Tibial artery (tissue), 4 donors: ENCODE measurements around the gene CSNK1G3.
"Not testable (repeated sequence)": the region's sequence is repeated elsewhere in the genome, so short reads cannot be mapped to it uniquely, and the experiment has no call there.

Experiments used
- DNase-seq, 2 donors: peaks; one replicate each; pipeline ENCODE4 v3.0.0-alpha.2; 2019
- H3K27ac ChIP-seq, 2 donors: fragments of 200-600 bp; sonication (generic) in 1 of 2; 1 replicate in 1 of 2; 2 replicates in 1 of 2; pipeline ENCODE4 v1.5.1; 2018 to 2019; ENCODE audit warnings: mild to moderate bottlenecking in 1 of 2
- H3K27me3 ChIP-seq, 2 donors: fragments of 200-600 bp; sonication (generic) in 1 of 2; one replicate each; pipeline versions ENCODE4 v1.5.1 to v1.6.0; 2016 to 2019
- H3K36me3 ChIP-seq, 3 donors: fragments of 200-600 bp; sonication (generic) in 2 of 3; one replicate each; pipeline ENCODE4 v1.5.1; 2016 to 2019; ENCODE audit warnings: mild to moderate bottlenecking in 2 of 3
- H3K4me1 ChIP-seq, 4 donors: fragments of 200-600 bp; sonication (generic) in 2 of 4; 1 replicate in 3 of 4; 2 replicates in 1 of 4; pipeline ENCODE4 v1.5.1; 2016 to 2019
- H3K4me3 ChIP-seq, 2 donors: fragments of 200-600 bp; sonication (generic) in 1 of 2; 1 replicate in 1 of 2; 2 replicates in 1 of 2; pipeline ENCODE4 v1.5.1; 2018 to 2019; ENCODE audit warnings: mild to moderate bottlenecking in 2 of 2
- H3K9me3 ChIP-seq, 3 donors: fragments of 200-600 bp; sonication (generic) in 1 of 3; one replicate each; pipeline ENCODE4 v1.5.1; 2016 to 2019
- CTCF ChIP-seq, 2 experiments: fragments of 200-600 bp in 1 of 2; fragments of 450-650 bp in 1 of 2; IDR thresholded peaks; one replicate each; pipeline ENCODE4 v1.5.1; 2017 to 2019; ENCODE audit warnings: antibody characterized with exemption in 2 of 2, mild to moderate bottlenecking in 1 of 2, moderate library complexity in 1 of 2
- intact Hi-C: fragments of 100-400 bp; cut with DNase I; formaldehyde crosslinking; loops from one replicate; pipeline ENCODE4 v1.15.0; 2023; ENCODE audit warnings: low total_unique reads

Gene CSNK1G3

GRCh38 chr5:123490974-123491373, 21.0 kb upstream of the CSNK1G3 start:
- no peak for TF ChIP-seq CTCF (IDR thresholded peaks at IDR 0.05)
- DNase-seq, result no peak
- Histone ChIP-seq H3K27me3 (no peaks in the 10 kb centered on the region), H3K4me1 (peaks cover 0 to 2% (median 0%) of the 10 kb centered on the region in 4 donors), H3K36me3 (no peaks in the 10 kb centered on the region), H3K27ac (no peak overlapping the region), H3K4me3 (no peak overlapping the region), H3K9me3 (no peaks in the 10 kb centered on the region)
- intact Hi-C loops, result no loop called here

GRCh38 chr5:123495211-123495610, 16.8 kb upstream of the CSNK1G3 start:
- H3K27ac ChIP-seq, H3K27me3 ChIP-seq, H3K9me3 ChIP-seq, DNase-seq, H3K36me3 ChIP-seq, intact Hi-C loops, H3K4me1 ChIP-seq, H3K4me3 ChIP-seq: not testable (repeated sequence)

- H3K4me1 ChIP-seq, result no peaks in the 10 kb centered on the region
- H3K4me3 ChIP-seq, result no peak overlapping the region
- intact Hi-C loops, result no loop called here
- DNase-seq, result no peak
- H3K9me3 ChIP-seq, result no peaks in the 10 kb centered on the region
- no peaks in the 10 kb centered on the region for H3K27me3 ChIP-seq
- no peaks in the 10 kb centered on the region for H3K36me3 ChIP-seq
- no peak for TF ChIP-seq CTCF (IDR thresholded peaks at IDR 0.05)
- no peak overlapping the region for H3K27ac ChIP-seq
These were observed 15.1 kb upstream of the CSNK1G3 start for GRCh38 chr5:123496892-123497291.

GRCh38 chr5:123500471-123500870, 11.5 kb upstream of the CSNK1G3 start:
- no peaks in the 10 kb centered on the region for H3K27me3 ChIP-seq
- no peak for DNase-seq
- no peaks in the 10 kb centered on the region for H3K9me3 ChIP-seq
- no peak overlapping the region for H3K4me3 ChIP-seq
- intact Hi-C loops, result no loop called here
- no peaks in the 10 kb centered on the region for H3K4me1 ChIP-seq
- H3K36me3 ChIP-seq, result no peaks in the 10 kb centered on the region
- no peak for TF ChIP-seq CTCF (IDR thresholded peaks at IDR 0.05)
- no peak overlapping the region for H3K27ac ChIP-seq

- Histone ChIP-seq H3K9me3 (no peaks in the 10 kb centered on the region), H3K27me3 (no peaks in the 10 kb centered on the region), H3K4me1 (no peaks in the 10 kb centered on the region), H3K4me3 (no peak overlapping the region), H3K36me3 (no peaks in the 10 kb centered on the region), H3K27ac (no peak overlapping the region)
- DNase-seq, result no peak
- intact Hi-C loops, result no loop called here
- TF ChIP-seq CTCF (IDR thresholded peaks at IDR 0.05), result no peak
These were observed 9.9 kb upstream of the CSNK1G3 start for GRCh38 chr5:123502120-123502519.

DNA sequence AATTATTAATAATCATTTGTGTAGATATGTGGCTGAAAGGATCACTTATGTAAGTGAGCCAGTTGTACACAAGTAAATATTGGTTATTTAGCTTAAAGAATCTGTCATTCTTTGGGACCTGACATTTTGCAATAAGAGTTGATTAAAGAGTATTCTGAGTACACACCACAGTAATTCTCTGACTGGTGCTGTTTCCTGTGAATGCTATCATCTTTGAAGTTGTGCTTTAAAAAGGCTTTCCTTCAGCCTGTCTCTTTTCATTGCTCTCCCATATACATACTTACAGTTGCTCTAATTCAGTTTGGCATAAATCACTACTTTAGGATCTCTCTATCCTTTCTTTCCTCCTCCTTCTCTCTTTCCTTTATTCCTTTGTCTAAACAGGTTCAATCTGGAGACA, 8.7 kb upstream of the CSNK1G3 start:
- no peak for DNase-seq
- intact Hi-C loops, result no loop called here

More for the DNA sequence above, 8.7 kb upstream of the CSNK1G3 start:
- no peak overlapping the region for H3K27ac ChIP-seq
- H3K27me3 ChIP-seq, result no peaks in the 10 kb centered on the region
- H3K4me3 ChIP-seq, result no peak overlapping the region
- H3K9me3 ChIP-seq, result no peaks in the 10 kb centered on the region
- no peaks in the 10 kb centered on the region for H3K36me3 ChIP-seq
- H3K4me1 ChIP-seq, result no peaks in the 10 kb centered on the region
- TF ChIP-seq CTCF (IDR thresholded peaks at IDR 0.05), result no peak
